Epithelial cell of prostate (primary cell): Measurements from ENCODE around the gene CCDC86.

Experiments used
- DNase-seq: peaks from one replicate; pipeline ENCODE4 v3.0.0-alpha.2; 2011; ENCODE audit warnings: low read depth, low spot score
- H3K27ac ChIP-seq: fragments of 450-650 bp; 2 replicates; pipeline ENCODE4 v1.5.1; 2017; ENCODE audit warnings: mild to moderate bottlenecking

Gene CCDC86

GRCh38 chr11:60866911-60867870, 25.3 kb downstream of the CCDC86 start, which contains the start of gene ZP1:
ZP1 (plus strand) TSS chr11:60867542; CDS start chr11:60867562, 20 bp downstream.
- no peak for DNase-seq
- H3K27ac ChIP-seq, result no peak within 1 kb of the TSS

- no peak overlapping the region for H3K27ac ChIP-seq
- no peak for DNase-seq
Observed at GRCh38 chr11:60867871-60868681, 26.2 kb downstream of the CCDC86 start.

GRCh38 chr11:60868682-60869450, 27.0 kb downstream of the CCDC86 start:
- no peak overlapping the region for H3K27ac ChIP-seq
- DNase-seq, result no peak

GRCh38 chr11:60869451-60869825, 27.5 kb downstream of the CCDC86 start:
- no peak overlapping the region for H3K27ac ChIP-seq
- DNase-seq, result no peak

- DNase-seq, result no peak
- H3K27ac ChIP-seq, result no peak overlapping the region
Observed at GRCh38 chr11:60870276-60870675, 28.4 kb downstream of the CCDC86 start.

- DNase-seq, result no peak
- H3K27ac ChIP-seq, result no peak overlapping the region
Observed at GRCh38 chr11:60870733-60871377, 28.9 kb downstream of the CCDC86 start.

- DNase-seq, result no peak
- H3K27ac ChIP-seq, result no peak overlapping the region
Observed at GRCh38 chr11:60871378-60872061, 29.6 kb downstream of the CCDC86 start.

GRCh38 chr11:60872124-60872960, 30.4 kb downstream of the CCDC86 start:
- no peak overlapping the region for H3K27ac ChIP-seq
- no peak for DNase-seq

GRCh38 chr11:60872961-60873524, 31.1 kb downstream of the CCDC86 start:
- DNase-seq, result no peak
- no peak overlapping the region for H3K27ac ChIP-seq

GRCh38 chr11:60873533-60873932, 31.6 kb downstream of the CCDC86 start:
- no peak overlapping the region for H3K27ac ChIP-seq
- no peak for DNase-seq

GRCh38 chr11:60874421-60875365, 32.8 kb downstream of the CCDC86 start:
- DNase-seq, result no peak
- no peak overlapping the region for H3K27ac ChIP-seq

- no peak for DNase-seq
- H3K27ac ChIP-seq, result no peak overlapping the region
Observed at GRCh38 chr11:60875366-60876167, 33.7 kb downstream of the CCDC86 start.

GRCh38 chr11:60876168-60876485, 34.2 kb downstream of the CCDC86 start:
- DNase-seq, result no peak
- no peak overlapping the region for H3K27ac ChIP-seq

- DNase-seq, result no peak
- H3K27ac ChIP-seq, result no peak overlapping the region
Observed at GRCh38 chr11:60878245-60879101, 36.6 kb downstream of the CCDC86 start.

- DNase-seq, result no peak
- H3K27ac ChIP-seq, result no peak overlapping the region
Observed at GRCh38 chr11:60879104-60879503, 37.2 kb downstream of the CCDC86 start.
